ENCODE results near the gene ZNF76.

DNA sequence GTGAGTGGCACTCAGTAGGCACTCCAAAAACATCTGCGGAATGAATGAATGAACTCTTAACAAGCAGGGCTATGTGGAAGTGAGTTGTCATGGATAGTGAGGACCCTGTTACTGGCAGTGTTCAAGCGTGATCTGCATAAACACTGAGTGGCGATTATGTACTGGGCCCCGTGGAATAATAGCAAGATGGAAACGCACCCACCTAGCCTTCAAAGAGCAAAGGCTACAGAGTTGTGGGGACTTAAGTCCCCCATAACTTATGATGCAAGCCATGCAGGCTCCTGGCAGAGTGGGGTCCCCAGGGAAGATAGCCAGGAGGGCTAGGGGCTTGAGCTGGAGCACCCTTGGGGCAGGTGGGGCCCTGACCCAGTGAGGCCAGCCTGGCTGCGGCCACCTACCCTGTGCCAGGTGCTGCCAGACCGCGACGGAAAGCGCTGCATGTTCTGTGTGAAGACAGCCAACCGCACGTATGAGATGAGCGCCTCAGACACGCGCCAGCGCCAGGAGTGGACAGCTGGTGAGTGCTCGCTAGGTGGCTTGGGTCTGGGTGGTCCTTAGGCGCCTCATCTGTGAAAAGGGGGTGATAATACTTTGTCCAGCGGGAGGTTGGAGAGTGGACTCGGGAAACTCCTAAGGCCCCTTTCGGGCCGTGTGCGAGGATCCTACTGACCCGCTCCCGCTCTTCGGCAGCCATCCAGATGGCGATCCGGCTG lies 58.1 kb downstream of the ZNF76 start:
- no peak for TF ChIP-seq CTCF (conservative IDR thresholded peaks at IDR 0.05; ENCODE audit: low read length)
- TF ChIP-seq EZH2phosphoT487 (IDR thresholded peaks at IDR 0.05; ENCODE audit: borderline replicate concordance, low read depth, low read length) = no peak

Measured in OCI-LY7 (cell line).